Activated CD8-positive, alpha-beta T cell treated with anti-CD3 and anti-CD28 coated beads, Interleukin-2, amount 10 ng/mL, durations not matched to agents 7 days and 5 days (primary cell): Measurements from ENCODE around the gene GRK5. TPM values are rescaled to one million over a fixed set of nuclear protein-coding genes. Genes with fewer than 3 reads are reported as not detected.
A peak's percentile ranks its signal among the peaks of the same experiment; 100 is the strongest.

ENCODE experiments used
- ATAC-seq: fragments of 150-1000 bp; cut with Tn5 transposase; one replicate; pipeline ENCODE4 v1.10.0; 2021; ENCODE audit warnings: moderate library complexity
- CTCF ChIA-PET: fragments of 350-600 bp; sonication (Branson Sonifier 250); formaldehyde crosslinking; loops from one replicate; lab custom pipeline; 2021; ENCODE audit warnings: antibody characterized with exemption; lab: Charles Lee
- POLR2A ChIA-PET: fragments of 350-600 bp; sonication (Branson Sonifier 250); formaldehyde crosslinking; loops from one replicate; lab custom pipeline; 2021; ENCODE audit warnings: antibody characterized with exemption; lab: Charles Lee
- DNase-seq: peaks from one replicate; pipeline ENCODE4 v3.0.0-alpha.2; 2020
- H3K27ac Mint-ChIP-seq: one replicate; pipeline ENCODE4 v1.8.0; 2021; ENCODE audit warnings: mild to moderate bottlenecking, mixed read lengths
- H3K27me3 Mint-ChIP-seq: one replicate; pipeline ENCODE4 v1.8.0; 2021; ENCODE audit warnings: low read depth, mixed read lengths
- H3K36me3 Mint-ChIP-seq: one replicate; pipeline ENCODE4 v1.8.0; 2021; ENCODE audit warnings: low read depth, mixed read lengths
- H3K4me1 Mint-ChIP-seq: one replicate; pipeline ENCODE4 v1.8.0; 2021; ENCODE audit warnings: low read depth, mixed read lengths
- H3K4me3 Mint-ChIP-seq: one replicate; pipeline ENCODE4 v1.8.0; 2021; ENCODE audit warnings: mild to moderate bottlenecking, mixed read lengths
- H3K9me3 Mint-ChIP-seq: one replicate; pipeline ENCODE4 v1.8.0; 2022; ENCODE audit warnings: mixed read lengths; ENCODE audit not compliant: insufficient read depth
- total RNA-seq, 2 experiments: library from RNA; stranded (reverse); gene quantifications; one replicate each; pipeline ENCODE4 v1.2.3, GENCODE V29; 2021

The GRK5 gene
- total RNA-seq, 2 experiments from 2014 or later: 16.9 to 17.6 TPM

DNA sequence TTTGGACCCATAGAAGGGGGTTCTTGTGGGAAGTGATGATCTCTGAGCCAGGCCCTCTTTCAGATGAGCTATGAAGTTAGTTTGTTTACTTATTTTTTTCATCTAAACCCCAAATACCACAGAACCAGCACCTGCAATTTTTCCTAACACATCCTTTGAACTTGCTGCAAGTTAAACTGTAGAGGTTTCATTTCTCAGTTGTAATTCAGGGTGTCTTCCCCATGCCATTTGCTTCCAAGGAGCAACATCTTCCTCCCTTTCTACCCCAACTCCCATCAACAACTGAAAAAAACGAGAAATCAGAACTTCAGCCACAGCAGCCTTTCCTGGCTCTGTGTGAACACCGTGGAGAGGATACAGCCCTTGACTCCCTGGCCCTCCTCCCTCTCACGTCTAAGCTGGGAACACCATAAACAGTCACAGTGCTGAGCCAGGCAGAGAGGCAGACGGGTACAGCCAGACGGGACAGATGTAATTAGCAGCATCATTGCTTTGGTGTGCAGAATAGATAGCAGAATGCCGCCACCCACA lies 271.5 kb downstream of the GRK5 start:
- CTCF ChIA-PET: interaction anchor here (1.2 to 2.4 kb wide), 9 partner anchors 10 to 280 kb away, joined by 3 to 27 read pairs (median 4); partner anchors contain the start of genes GRK5 and RGS10
- H3K4me3 Mint-ChIP-seq: peak overlapping the region; percentile 8
- no peaks in the 10 kb centered on the region for H3K9me3 Mint-ChIP-seq
- ATAC-seq (peak; percentile 35), DNase-seq (no peak)
- peaks cover 27% of the 10 kb centered on the region for H3K4me1 Mint-ChIP-seq
- no peaks in the 10 kb centered on the region for H3K36me3 Mint-ChIP-seq
- POLR2A ChIA-PET: interaction anchor here (1.2 kb wide), 1 partner anchor 63 kb away, joined by 5 read pairs; the partner anchor contains the start of gene RGS10
- H3K27ac Mint-ChIP-seq: peak overlapping the region; percentile 7
- peaks cover 4% of the 10 kb centered on the region for H3K27me3 Mint-ChIP-seq

- H3K27ac Mint-ChIP-seq: no peak overlapping the region
- DNase-seq: no peak
- POLR2A ChIA-PET: no interaction called here
Measured at GRCh38 chr10:119479532-119479931, 272.2 kb downstream of the GRK5 start.

GRCh38 chr10:119480667-119481066 lies 273.3 kb downstream of the GRK5 start:
- no peaks in the 10 kb centered on the region for H3K36me3 Mint-ChIP-seq
- peaks cover 27% of the 10 kb centered on the region for H3K4me1 Mint-ChIP-seq
- no peak for ATAC-seq
- no peak overlapping the region for H3K27ac Mint-ChIP-seq
- ChIA-PET CTCF (interaction anchor here (1.9 to 2.1 kb wide), 2 partner anchors 9 to 281 kb away, joined by 5 to 9 read pairs; no protein-coding TSS in a partner anchor), POLR2A (no interaction called here)
- H3K4me3 Mint-ChIP-seq: no peak overlapping the region
- H3K27me3 Mint-ChIP-seq: peaks cover 4% of the 10 kb centered on the region
- DNase-seq: no peak
- no peaks in the 10 kb centered on the region for H3K9me3 Mint-ChIP-seq

More at GRCh38 chr10:119479532-119479931, 272.2 kb downstream of the GRK5 start:
- Mint-ChIP-seq H3K27me3 (peaks cover 4% of the 10 kb centered on the region), H3K36me3 (no peaks in the 10 kb centered on the region), H3K4me3 (no peak overlapping the region), H3K9me3 (no peaks in the 10 kb centered on the region), H3K4me1 (peaks cover 27% of the 10 kb centered on the region)
- CTCF ChIA-PET: interaction anchor here (1.2 to 2.4 kb wide), 6 partner anchors 9 to 280 kb away, joined by 3 to 27 read pairs (median 6); partner anchors contain the start of genes GRK5 and RGS10
- ATAC-seq: no peak

DNA sequence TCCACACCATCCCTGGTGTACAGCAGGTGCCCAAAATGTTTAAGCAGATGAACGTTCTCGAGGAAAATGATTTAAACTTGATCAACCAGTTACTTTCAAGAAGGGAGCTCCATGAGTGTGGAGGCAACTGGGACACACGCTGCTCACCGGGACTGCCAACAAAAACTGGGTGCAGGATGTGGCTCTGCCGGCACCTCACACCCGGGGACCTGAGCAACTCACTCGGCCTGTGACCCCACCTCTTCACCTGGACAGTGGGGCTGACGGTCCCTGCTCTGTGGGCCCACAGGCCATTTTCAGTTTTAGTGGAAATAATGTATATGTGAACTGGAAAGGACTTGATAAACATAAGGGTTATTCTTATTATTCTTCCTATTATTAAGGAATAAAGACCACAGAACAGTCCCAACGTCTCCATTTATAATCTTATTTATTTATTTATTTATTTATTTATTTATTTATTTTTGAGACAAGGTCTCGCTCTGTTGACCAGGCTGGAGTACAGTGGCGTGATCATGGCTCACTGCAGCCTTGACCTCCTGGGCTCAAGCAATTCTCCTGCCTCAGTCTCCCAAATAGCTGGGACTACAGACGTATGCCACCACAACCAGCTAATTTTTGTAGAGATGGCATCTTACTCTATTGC lies 274.5 kb downstream of the GRK5 start:
- Mint-ChIP-seq H3K27me3 (no peaks in the 10 kb centered on the region), H3K4me1 (peaks cover 27% of the 10 kb centered on the region), H3K4me3 (no peak overlapping the region), H3K9me3 (no peaks in the 10 kb centered on the region), H3K27ac (no peak overlapping the region), H3K36me3 (no peaks in the 10 kb centered on the region)
- POLR2A ChIA-PET: interaction anchor here (1.0 kb wide), 1 partner anchor 35 kb away, joined by 3 read pairs; no protein-coding TSS in a partner anchor
- CTCF ChIA-PET: interaction anchor here (1.9 to 2.1 kb wide), 2 partner anchors 8 to 282 kb away, joined by 5 to 9 read pairs; no protein-coding TSS in a partner anchor
- no peak for ATAC-seq
- no peak for DNase-seq

GRCh38 chr10:119483001-119483400 lies 275.6 kb downstream of the GRK5 start:
- Mint-ChIP-seq H3K27me3 (no peaks in the 10 kb centered on the region), H3K9me3 (no peaks in the 10 kb centered on the region), H3K27ac (no peak overlapping the region), H3K4me1 (peaks cover 17% of the 10 kb centered on the region), H3K36me3 (peaks cover 4% of the 10 kb centered on the region), H3K4me3 (no peak overlapping the region)
- DNase-seq (no peak), ATAC-seq (no peak)
- POLR2A ChIA-PET: no interaction called here
- CTCF ChIA-PET: no interaction called here

DNA sequence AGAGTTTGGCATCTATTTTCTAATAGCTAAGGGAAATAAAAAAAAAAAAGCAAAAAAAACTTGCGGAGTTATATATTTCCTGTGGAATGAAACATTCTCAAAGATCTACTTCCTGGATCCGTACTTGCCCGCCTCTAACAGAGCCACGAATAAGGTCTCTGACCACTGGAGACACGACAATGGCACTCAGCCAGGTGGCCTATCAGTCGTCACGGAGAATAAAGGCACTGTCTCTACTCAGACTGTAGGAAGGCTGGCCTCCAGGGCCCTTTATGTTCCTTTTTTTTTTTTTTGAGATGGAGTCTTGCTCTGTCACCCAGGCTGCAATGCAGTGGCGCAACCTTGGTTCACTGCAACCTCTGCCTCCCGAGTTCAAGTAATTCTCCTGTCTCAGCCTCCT lies 276.5 kb downstream of the GRK5 start:
- no peaks in the 10 kb centered on the region for H3K9me3 Mint-ChIP-seq
- peaks cover 15% of the 10 kb centered on the region for H3K4me1 Mint-ChIP-seq
- POLR2A ChIA-PET: no interaction called here
- DNase-seq (no peak), ATAC-seq (no peak)
- H3K27ac Mint-ChIP-seq: no peak overlapping the region
- no peaks in the 10 kb centered on the region for H3K27me3 Mint-ChIP-seq
- H3K36me3 Mint-ChIP-seq: peaks cover 4% of the 10 kb centered on the region
- CTCF ChIA-PET: no interaction called here
- no peak overlapping the region for H3K4me3 Mint-ChIP-seq

DNA sequence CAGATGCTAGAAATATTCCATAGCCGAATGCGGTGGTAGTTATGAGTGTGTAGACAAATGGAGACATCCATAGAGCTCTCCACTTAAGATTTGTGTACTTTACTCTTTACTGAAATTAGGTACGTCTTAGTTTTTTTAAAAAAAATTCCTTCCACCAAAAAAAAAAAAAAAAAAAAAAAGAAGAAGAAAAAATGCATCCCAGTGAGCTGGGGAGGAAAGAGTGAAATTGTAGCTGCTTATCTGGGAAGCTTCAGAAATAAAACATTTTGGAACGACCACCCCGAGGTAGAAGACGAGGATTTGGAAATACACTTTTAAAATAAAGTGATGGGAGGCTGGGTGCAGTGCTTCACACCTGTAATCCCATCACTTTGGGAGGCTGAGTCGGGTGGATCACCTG lies 281.3 kb downstream of the GRK5 start:
- CTCF ChIA-PET: interaction anchor here (0.9 to 3.4 kb wide), 7 partner anchors 10 to 289 kb away, joined by 3 to 27 read pairs (median 16); partner anchors contain the start of genes GRK5 and RGS10
- H3K4me3 Mint-ChIP-seq: no peak overlapping the region
- DNase-seq (no peak), ATAC-seq (no peak)
- H3K27me3 Mint-ChIP-seq: no peaks in the 10 kb centered on the region
- peaks cover 46% of the 10 kb centered on the region for H3K4me1 Mint-ChIP-seq
- no peaks in the 10 kb centered on the region for H3K9me3 Mint-ChIP-seq
- peak overlapping the region; percentile 97 for H3K27ac Mint-ChIP-seq
- POLR2A ChIA-PET: interaction anchor here (1.7 to 2.6 kb wide), 2 partner anchors 9 to 54 kb away, joined by 5 to 10 read pairs; partner anchors contain the start of gene RGS10
- peaks cover 6% of the 10 kb centered on the region for H3K36me3 Mint-ChIP-seq

DNA sequence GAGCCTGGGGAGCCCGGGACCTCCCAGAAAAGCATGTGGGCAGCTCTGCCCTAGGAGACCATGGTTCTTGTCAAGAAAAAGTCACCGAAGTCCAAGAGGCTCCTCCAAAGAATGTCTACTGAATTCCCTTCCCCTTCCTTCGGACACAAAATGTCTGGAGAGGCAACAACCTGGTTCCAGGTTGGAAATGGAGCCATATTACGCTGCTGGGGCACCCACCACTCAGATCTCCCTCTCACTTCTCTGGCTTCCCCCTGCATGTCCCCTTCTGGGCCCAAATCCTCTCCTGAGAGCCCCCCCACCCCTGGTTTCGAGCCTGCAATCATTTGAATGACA lies 282.6 kb downstream of the GRK5 start:
- CTCF ChIA-PET: interaction anchor here (0.6 to 3.4 kb wide), 22 partner anchors 9 to 358 kb away, joined by 3 to 36 read pairs (median 4); partner anchors contain the start of genes GRK5, RGS10 and SFXN4
- ATAC-seq: no peak
- peak overlapping the region; percentile 97 for H3K27ac Mint-ChIP-seq
- POLR2A ChIA-PET: interaction anchor here (0.7 to 2.6 kb wide), 5 partner anchors 10 to 284 kb away, joined by 3 to 10 read pairs (median 3); partner anchors contain the start of genes GRK5 and RGS10
- H3K36me3 Mint-ChIP-seq: peaks cover 14% of the 10 kb centered on the region
- H3K9me3 Mint-ChIP-seq: no peaks in the 10 kb centered on the region
- H3K4me3 Mint-ChIP-seq: peak overlapping the region; percentile 81
- no peaks in the 10 kb centered on the region for H3K27me3 Mint-ChIP-seq
- DNase-seq: no peak
- H3K4me1 Mint-ChIP-seq: peaks cover 58% of the 10 kb centered on the region

DNA sequence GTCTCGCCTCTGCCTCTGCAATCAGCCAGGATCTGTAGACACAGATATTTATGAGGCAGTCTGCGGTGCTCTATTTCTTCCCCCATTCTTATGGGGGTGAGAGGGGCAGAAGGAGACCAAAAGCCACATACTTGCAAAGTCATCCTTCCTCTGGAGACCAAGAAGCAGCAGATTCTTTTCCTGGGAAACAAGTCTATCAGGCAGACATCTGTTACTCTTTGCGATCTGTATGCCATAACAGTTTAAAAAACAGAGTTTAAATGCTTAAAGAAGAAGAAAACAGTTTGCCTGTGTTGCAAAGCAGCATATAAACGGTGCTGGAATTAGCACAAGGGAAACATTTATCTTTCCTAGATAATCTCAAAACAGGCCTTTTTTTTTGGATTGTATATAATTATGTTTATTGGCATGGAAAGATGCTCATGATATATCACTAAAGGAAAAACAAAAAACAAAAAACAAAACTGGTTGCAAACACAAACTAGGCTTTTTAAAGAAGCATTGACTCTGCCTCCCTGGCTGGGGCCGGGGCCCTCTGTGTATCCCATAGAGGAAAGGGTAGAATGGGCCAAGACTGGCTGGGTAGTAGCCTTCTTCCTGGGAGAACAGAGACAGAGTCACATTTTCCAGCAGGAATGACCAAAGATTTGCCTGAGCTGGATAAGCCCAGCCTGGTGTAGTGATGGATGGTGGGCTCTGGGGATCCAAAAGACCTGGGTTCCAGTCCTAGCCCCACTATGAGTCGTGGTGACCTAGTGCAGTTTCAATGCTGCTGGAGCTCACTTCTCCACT lies 284.8 kb downstream of the GRK5 start:
- DNase-seq (no peak), ATAC-seq (no peak)
- ChIA-PET POLR2A (interaction anchor here (0.5 to 1.0 kb wide), 2 partner anchors 10 to 274 kb away, joined by 3 read pairs; no protein-coding TSS in a partner anchor), CTCF (interaction anchor here (1.1 kb wide), 1 partner anchor 73 kb away, joined by 3 read pairs; no protein-coding TSS in a partner anchor)
- Mint-ChIP-seq H3K4me1 (peaks cover 76% of the 10 kb centered on the region), H3K4me3 (no peak overlapping the region), H3K27me3 (no peaks in the 10 kb centered on the region), H3K36me3 (peaks cover 21% of the 10 kb centered on the region), H3K9me3 (no peaks in the 10 kb centered on the region), H3K27ac (peak overlapping the region; percentile 46)

- Mint-ChIP-seq H3K36me3 (peaks cover 25% of the 10 kb centered on the region), H3K9me3 (no peaks in the 10 kb centered on the region), H3K27ac (peak overlapping the region; percentile 75), H3K27me3 (no peaks in the 10 kb centered on the region), H3K4me3 (no peak overlapping the region), H3K4me1 (peaks cover 82% of the 10 kb centered on the region)
- no peak for DNase-seq
- ATAC-seq: peak; percentile 21
- POLR2A ChIA-PET: interaction anchor here (1.0 to 1.5 kb wide), 2 partner anchors 9 to 45 kb away, joined by 3 to 6 read pairs; no protein-coding TSS in a partner anchor
- CTCF ChIA-PET: interaction anchor here (1.0 to 2.5 kb wide), 4 partner anchors 45 to 284 kb away, joined by 3 to 13 read pairs (median 3); partner anchors contain the start of gene RGS10
Measured at GRCh38 chr10:119493155-119493554, 285.8 kb downstream of the GRK5 start.
